Naive B cell (primary cell): ENCODE measurements around the gene HSPH1. TPM values are rescaled to one million over a fixed set of nuclear protein-coding genes. Genes with fewer than 3 reads are reported as not detected.

Experiments
- ATAC-seq, 2 donors: fragments of 150-1000 bp; cut with Tn5 transposase; 2 replicates each; pipeline ENCODE4 v1.10.0; 2021; ENCODE audit warnings: low read depth in 2 of 2, mild to moderate bottlenecking in 2 of 2, moderate library complexity in 2 of 2
- DNase-seq: peaks from one replicate; pipeline ENCODE4 v3.0.0; 2022
- H3K27ac Mint-ChIP-seq, 6 donors: one replicate each; pipeline ENCODE4 v1.8.0; 2020 to 2022; ENCODE audit warnings: mild to moderate bottlenecking in 6 of 6, mixed read lengths in 6 of 6, moderate library complexity in 5 of 6, inconsistent platforms in 2 of 6
- H3K27me3 Mint-ChIP-seq, 3 donors: one replicate each; pipeline ENCODE4 v1.8.0; 2021 to 2022; ENCODE audit warnings: mixed read lengths in 3 of 3, mild to moderate bottlenecking in 1 of 3
- H3K36me3 Mint-ChIP-seq, 2 donors: one replicate each; pipeline ENCODE4 v1.8.0; 2020 to 2022; ENCODE audit warnings: mixed read lengths in 2 of 2, inconsistent platforms in 1 of 2, mild to moderate bottlenecking in 1 of 2
- H3K4me1 Mint-ChIP-seq, 3 donors: one replicate each; pipeline ENCODE4 v1.8.0; 2020 to 2022; ENCODE audit warnings: mixed read lengths in 3 of 3, inconsistent platforms in 1 of 3, mild to moderate bottlenecking in 1 of 3, moderate library complexity in 1 of 3
- H3K4me3 Mint-ChIP-seq, 8 donors: one replicate each; pipeline ENCODE4 v1.8.0; 2020 to 2022; ENCODE audit warnings: mild to moderate bottlenecking in 8 of 8, mixed read lengths in 8 of 8, moderate library complexity in 8 of 8, inconsistent platforms in 2 of 8
- H3K9me3 Mint-ChIP-seq, 7 donors: one replicate each; pipeline ENCODE4 v1.8.0; 2020 to 2022; ENCODE audit warnings: mixed read lengths in 7 of 7, mild to moderate bottlenecking in 5 of 7, inconsistent platforms in 2 of 7, moderate library complexity in 1 of 7
- polyA plus RNA-seq, 6 donors: library from polyadenylated mRNA; unstranded; fragments of 300-500 nt; fragmentation: Illumina TruSeq; gene quantifications; one replicate each; pipeline ENCODE4 v1.2.3, GENCODE V29; 2021; ENCODE audit warnings: low read depth in 6 of 6

Gene HSPH1
- polyA plus RNA-seq, 6 donors from 2014 or later, result 24.3 to 43.1 (median 31.4) TPM

- no peak for ATAC-seq
- DNase-seq, result no peak
- Mint-ChIP-seq H3K4me3 (no peak overlapping the region), H3K9me3 (no peaks in the 10 kb centered on the region), H3K27me3 (no peaks in the 10 kb centered on the region), H3K4me1 (peaks cover 0 to 4% (median 2%) of the 10 kb centered on the region in 3 donors), H3K36me3 (peaks cover 33 to 34% of the 10 kb centered on the region in 2 donors), H3K27ac (no peak overlapping the region)
These were observed 25.0 kb downstream of the HSPH1 start for GRCh38 chr13:31136724-31137123.

DNA sequence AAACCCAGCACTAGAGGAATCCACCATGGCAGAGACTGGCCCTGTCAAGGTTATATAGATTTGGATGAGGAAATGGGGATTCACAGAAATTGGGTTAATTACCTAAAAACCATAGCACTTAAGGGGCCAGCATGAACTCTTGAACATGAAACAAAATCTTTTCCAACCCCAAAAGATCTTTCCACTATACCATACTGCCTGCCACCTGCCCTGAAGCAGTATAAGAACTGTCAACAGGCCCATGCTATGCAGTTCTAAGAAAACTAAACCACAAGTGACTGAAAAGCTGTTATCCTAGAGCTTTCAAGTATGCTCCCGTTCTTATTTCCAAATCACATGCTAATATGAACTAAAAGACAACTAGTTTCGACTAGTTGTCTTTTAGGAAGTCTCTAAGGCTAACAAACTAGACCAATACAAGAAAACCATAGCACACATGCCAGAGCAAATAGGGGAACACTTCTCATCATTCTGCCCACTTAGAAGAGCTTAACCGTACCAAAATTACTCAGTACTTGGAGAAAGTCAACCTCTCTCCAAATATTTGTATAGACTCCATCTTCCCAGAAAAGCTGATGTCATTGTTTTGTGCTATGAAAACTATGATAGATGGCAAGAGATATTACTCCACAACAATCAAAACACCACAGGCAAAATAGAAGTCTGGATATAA, 27.5 kb downstream of the HSPH1 start:
- ATAC-seq, result no peak
- peaks cover 4 to 14% (median 9%) of the 10 kb centered on the region in 3 donors for H3K4me1 Mint-ChIP-seq
- DNase-seq, result no peak
- H3K36me3 Mint-ChIP-seq, result peaks cover 22 to 23% of the 10 kb centered on the region in 2 donors
- H3K4me3 Mint-ChIP-seq, result no peak overlapping the region
- no peaks in the 10 kb centered on the region for H3K9me3 Mint-ChIP-seq
- H3K27ac Mint-ChIP-seq, result no peak overlapping the region
- H3K27me3 Mint-ChIP-seq, result no peaks in the 10 kb centered on the region

GRCh38 chr13:31133621-31134020, 28.1 kb downstream of the HSPH1 start:
- H3K4me1 Mint-ChIP-seq, result peaks cover 4 to 14% (median 9%) of the 10 kb centered on the region in 3 donors
- no peak overlapping the region for H3K4me3 Mint-ChIP-seq
- peaks cover 16 to 19% of the 10 kb centered on the region in 2 donors for H3K36me3 Mint-ChIP-seq
- H3K9me3 Mint-ChIP-seq, result peaks cover 0 to 2% (median 0%) of the 10 kb centered on the region in 7 donors
- H3K27ac Mint-ChIP-seq, result no peak overlapping the region
- DNase-seq, result no peak
- peaks cover 0 to 4% (median 0%) of the 10 kb centered on the region in 3 donors for H3K27me3 Mint-ChIP-seq
- no peak for ATAC-seq

DNA sequence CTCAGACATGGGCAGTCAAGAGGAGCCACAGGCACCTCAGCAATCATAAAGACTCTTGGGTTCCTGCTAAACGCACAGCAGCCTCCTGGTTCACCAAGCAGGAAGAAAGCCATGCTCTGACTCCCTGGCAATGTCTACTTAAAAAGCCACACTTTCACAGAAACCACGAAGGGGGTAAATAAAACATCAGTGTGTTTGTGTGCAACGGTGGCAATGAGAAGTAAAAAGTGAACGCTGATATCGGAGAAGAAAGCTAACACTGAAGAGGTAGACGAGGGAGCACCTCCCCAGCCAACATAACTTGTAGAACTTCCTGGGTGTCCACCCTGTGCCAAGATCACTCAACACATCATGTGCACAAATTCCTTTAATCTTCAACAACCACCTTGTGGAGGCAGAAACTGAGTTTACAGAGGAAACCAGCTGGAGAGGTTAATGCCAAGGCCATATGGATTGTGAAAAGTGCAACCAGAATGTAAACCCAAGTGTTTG, 30.2 kb downstream of the HSPH1 start:
- no peak overlapping the region for H3K4me3 Mint-ChIP-seq
- peaks cover 0 to 1% of the 10 kb centered on the region in 2 donors for H3K36me3 Mint-ChIP-seq
- DNase-seq (no peak), ATAC-seq (no peak)
- H3K27ac Mint-ChIP-seq, result peak overlapping the region in 1 of 6 donors; percentile 7
- H3K27me3 Mint-ChIP-seq, result peaks cover 9 to 13% (median 12%) of the 10 kb centered on the region in 3 donors
- peaks cover 0 to 3% (median 0%) of the 10 kb centered on the region in 7 donors for H3K9me3 Mint-ChIP-seq
- peaks cover 4 to 14% (median 9%) of the 10 kb centered on the region in 3 donors for H3K4me1 Mint-ChIP-seq

GRCh38 chr13:31129419-31129818, 32.3 kb downstream of the HSPH1 start:
- Mint-ChIP-seq H3K4me1 (peaks cover 4 to 14% (median 9%) of the 10 kb centered on the region in 3 donors), H3K27me3 (peaks cover 20 to 32% (median 30%) of the 10 kb centered on the region in 3 donors), H3K27ac (peak overlapping the region in 1 of 6 donors; percentile 54), H3K9me3 (peaks cover 0 to 3% (median 0%) of the 10 kb centered on the region in 7 donors), H3K36me3 (peaks cover 0 to 4% of the 10 kb centered on the region in 2 donors), H3K4me3 (no peak overlapping the region)
- DNase-seq (no peak), ATAC-seq (no peak)

DNA sequence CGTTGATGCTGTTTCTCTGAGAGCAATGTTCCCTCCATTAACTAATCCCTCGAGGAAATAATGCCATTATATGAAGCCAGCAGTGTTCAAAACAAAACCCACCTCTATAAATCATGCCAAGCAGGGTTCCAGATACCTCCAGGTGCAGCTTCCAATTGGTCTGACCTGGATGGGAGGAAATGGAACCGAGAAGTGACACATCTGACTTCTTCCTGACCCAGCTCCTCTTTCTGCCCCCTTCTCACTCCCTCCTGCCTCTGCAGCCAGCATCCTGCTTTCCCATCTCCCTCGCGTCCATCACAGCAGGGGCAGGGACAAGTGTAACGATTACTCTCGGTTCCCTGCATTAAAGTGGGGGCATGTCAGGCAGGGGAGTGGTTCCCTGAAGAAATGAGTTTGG, 37.5 kb downstream of the HSPH1 start:
- H3K27me3 Mint-ChIP-seq, result peaks cover 33 to 64% (median 63%) of the 10 kb centered on the region in 3 donors

GRCh38 chr13:31122544-31123260, 39.0 kb downstream of the HSPH1 start:
- no peak for DNase-seq
- Mint-ChIP-seq H3K4me3 (no peak overlapping the region), H3K27me3 (peaks cover 32 to 78% (median 64%) of the 10 kb centered on the region in 3 donors), H3K27ac (no peak overlapping the region), H3K36me3 (peaks cover 0 to 4% of the 10 kb centered on the region in 2 donors), H3K9me3 (no peaks in the 10 kb centered on the region), H3K4me1 (no peaks in the 10 kb centered on the region)
- no peak for ATAC-seq

More for the DNA sequence above, 37.5 kb downstream of the HSPH1 start:
- Mint-ChIP-seq H3K36me3 (peaks cover 0 to 4% of the 10 kb centered on the region in 2 donors), H3K4me3 (no peak overlapping the region), H3K9me3 (peaks cover 0 to 3% (median 0%) of the 10 kb centered on the region in 7 donors), H3K4me1 (no peaks in the 10 kb centered on the region), H3K27ac (no peak overlapping the region)
- DNase-seq, result no peak
- no peak for ATAC-seq

DNA sequence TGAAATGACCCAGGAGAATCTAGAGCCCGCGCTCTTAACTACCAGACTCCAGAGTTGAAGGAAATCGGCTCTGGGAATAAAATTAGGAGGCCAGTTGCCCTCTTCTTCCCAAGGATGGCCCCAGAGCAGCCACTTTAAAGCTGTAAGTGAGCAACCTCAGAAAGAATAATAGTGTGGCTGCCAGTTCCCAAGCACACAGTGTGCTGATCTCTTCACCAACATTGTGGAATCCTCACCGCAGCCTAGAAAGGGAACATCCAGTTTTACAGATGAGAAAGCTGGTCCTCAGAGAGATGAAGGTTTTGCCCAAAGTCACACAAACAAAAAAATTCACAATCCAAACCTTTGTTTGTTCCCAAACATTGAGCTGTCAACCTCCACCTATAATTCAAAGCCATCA, 39.6 kb downstream of the HSPH1 start:
- Mint-ChIP-seq H3K4me1 (no peaks in the 10 kb centered on the region), H3K27me3 (peaks cover 33 to 80% (median 58%) of the 10 kb centered on the region in 3 donors), H3K36me3 (peaks cover 0 to 4% of the 10 kb centered on the region in 2 donors), H3K4me3 (no peak overlapping the region), H3K27ac (no peak overlapping the region), H3K9me3 (no peaks in the 10 kb centered on the region)
- ATAC-seq (no peak), DNase-seq (no peak)

- peaks cover 0 to 4% of the 10 kb centered on the region in 2 donors for H3K36me3 Mint-ChIP-seq
- H3K4me1 Mint-ChIP-seq, result no peaks in the 10 kb centered on the region
- DNase-seq (no peak), ATAC-seq (no peak)
- H3K9me3 Mint-ChIP-seq, result no peaks in the 10 kb centered on the region
- peaks cover 28 to 80% (median 57%) of the 10 kb centered on the region in 3 donors for H3K27me3 Mint-ChIP-seq
- no peak overlapping the region for H3K27ac Mint-ChIP-seq
- H3K4me3 Mint-ChIP-seq, result no peak overlapping the region
These were observed 40.1 kb downstream of the HSPH1 start for GRCh38 chr13:31121379-31122140.

DNA sequence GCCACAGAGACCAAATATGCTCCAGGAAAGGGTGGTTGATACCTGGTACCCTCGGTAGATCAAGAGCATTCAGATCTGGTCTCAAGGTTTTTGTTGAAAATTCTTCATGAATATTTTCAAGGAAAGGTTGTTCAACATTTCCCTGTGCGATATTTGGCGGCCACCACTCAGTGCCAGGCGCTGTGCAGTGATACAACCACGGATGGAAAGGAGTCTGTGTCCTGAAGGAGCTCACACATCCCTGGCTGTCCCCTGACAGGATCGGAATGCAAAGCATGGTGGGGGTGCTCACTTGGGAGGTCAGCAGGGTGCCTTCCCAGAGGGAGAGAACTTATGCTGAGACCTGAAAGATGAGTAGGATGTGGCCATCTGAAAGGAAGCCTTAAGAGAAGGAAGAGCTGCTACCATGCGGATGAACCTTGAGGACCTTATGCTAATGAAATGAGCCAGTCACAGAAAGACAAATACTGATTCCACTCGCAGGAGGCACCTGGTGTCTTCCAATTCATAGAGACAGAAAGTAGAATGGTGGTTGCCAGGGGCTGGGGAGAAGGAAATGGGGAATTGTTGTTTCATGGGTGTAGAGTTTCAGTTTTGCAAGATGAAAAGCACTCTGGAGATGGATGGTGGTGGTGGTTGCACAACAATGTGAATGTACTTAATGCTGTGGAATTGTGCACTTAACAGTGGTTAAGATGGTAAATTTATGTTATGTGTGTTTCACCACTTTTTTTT, 41.6 kb downstream of the HSPH1 start:
- Mint-ChIP-seq H3K27ac (no peak overlapping the region), H3K4me3 (peak overlapping the region in 1 of 8 donors; percentile 8), H3K36me3 (no peaks in the 10 kb centered on the region), H3K4me1 (no peaks in the 10 kb centered on the region), H3K9me3 (no peaks in the 10 kb centered on the region), H3K27me3 (peaks cover 20 to 73% (median 52%) of the 10 kb centered on the region in 3 donors)
- no peak for ATAC-seq
- no peak for DNase-seq

GRCh38 chr13:31119526-31119925, 42.2 kb downstream of the HSPH1 start:
- no peak overlapping the region for H3K4me3 Mint-ChIP-seq
- H3K4me1 Mint-ChIP-seq, result no peaks in the 10 kb centered on the region
- no peaks in the 10 kb centered on the region for H3K36me3 Mint-ChIP-seq
- H3K27ac Mint-ChIP-seq, result no peak overlapping the region
- ATAC-seq (no peak), DNase-seq (no peak)
- H3K9me3 Mint-ChIP-seq, result no peaks in the 10 kb centered on the region
- peaks cover 20 to 73% (median 51%) of the 10 kb centered on the region in 3 donors for H3K27me3 Mint-ChIP-seq

GRCh38 chr13:31116224-31116623, 45.5 kb downstream of the HSPH1 start:
- DNase-seq (no peak), ATAC-seq (no peak)
- no peaks in the 10 kb centered on the region for H3K9me3 Mint-ChIP-seq
- no peak overlapping the region for H3K27ac Mint-ChIP-seq
- no peak overlapping the region for H3K4me3 Mint-ChIP-seq
- peaks cover 24 to 58% (median 36%) of the 10 kb centered on the region in 3 donors for H3K27me3 Mint-ChIP-seq
- no peaks in the 10 kb centered on the region for H3K36me3 Mint-ChIP-seq
- no peaks in the 10 kb centered on the region for H3K4me1 Mint-ChIP-seq

GRCh38 chr13:31115616-31116015, 46.1 kb downstream of the HSPH1 start:
- H3K4me3 Mint-ChIP-seq, result no peak overlapping the region
- no peak for DNase-seq
- H3K4me1 Mint-ChIP-seq, result no peaks in the 10 kb centered on the region
- H3K27me3 Mint-ChIP-seq, result peaks cover 21 to 52% (median 30%) of the 10 kb centered on the region in 3 donors
- no peak overlapping the region for H3K27ac Mint-ChIP-seq
- H3K36me3 Mint-ChIP-seq, result no peaks in the 10 kb centered on the region
- H3K9me3 Mint-ChIP-seq, result no peaks in the 10 kb centered on the region
- ATAC-seq, result no peak
